GM23248 (cell line): ENCODE measurements around the gene TWIST2. TPM values are rescaled to one million over a fixed set of nuclear protein-coding genes. Genes with fewer than 3 reads are reported as not detected.

ENCODE experiments used
- DNase-seq: peaks from one replicate; pipeline ENCODE4 v3.0.0-alpha.2; 2015
- H2AFZ ChIP-seq: fragments of 200-600 bp; sonication (generic); 2 replicates; pipeline ENCODE4 v1.6.1; 2016; ENCODE audit warnings: antibody characterized with exemption
- H3F3A ChIP-seq: fragments of 200-600 bp; sonication (generic); 2 replicates; pipeline ENCODE4 v1.6.1; 2016; ENCODE audit warnings: mild to moderate bottlenecking, antibody characterized with exemption, mixed run types; ENCODE audit not compliant: insufficient read depth
- H3K27ac ChIP-seq: fragments of 200-600 bp; sonication (generic); 2 replicates; pipeline ENCODE4 v1.5.1; 2016; ENCODE audit warnings: mild to moderate bottlenecking
- H3K27me3 ChIP-seq: fragments of 200-600 bp; sonication (generic); replicated peaks from 2 replicates; pipeline ENCODE4 v1.6.1; 2016; ENCODE audit warnings: mild to moderate bottlenecking; ENCODE audit not compliant: insufficient read depth
- H3K36me3 ChIP-seq: fragments of 200-600 bp; sonication (generic); 2 replicates; pipeline ENCODE4 v1.6.1; 2016; ENCODE audit warnings: low read depth, mild to moderate bottlenecking
- H3K4me1 ChIP-seq: fragments of 200-600 bp; sonication (generic); 2 replicates; pipeline ENCODE4 v1.6.1; 2016; ENCODE audit warnings: mild to moderate bottlenecking; ENCODE audit not compliant: insufficient read depth
- H3K4me2 ChIP-seq: fragments of 200-600 bp; sonication (generic); one replicate; pipeline ENCODE4 v1.6.1; 2016; ENCODE audit warnings: mild to moderate bottlenecking; ENCODE audit not compliant: unreplicated experiment
- H3K4me3 ChIP-seq: fragments of 200-600 bp; sonication (generic); 2 replicates; pipeline ENCODE4 v1.5.1; 2016; ENCODE audit warnings: mild to moderate bottlenecking
- H3K79me2 ChIP-seq: fragments of 200-600 bp; sonication (generic); 2 replicates; pipeline ENCODE4 v1.6.1; 2016; ENCODE audit warnings: mild to moderate bottlenecking; ENCODE audit not compliant: insufficient read depth
- H3K9ac ChIP-seq: fragments of 200-600 bp; sonication (generic); 2 replicates; pipeline ENCODE4 v1.6.1; 2016; ENCODE audit warnings: mild to moderate bottlenecking
- H3K9me2 ChIP-seq: fragments of 200-600 bp; sonication (generic); 2 replicates; pipeline ENCODE4 v1.6.1; 2016; ENCODE audit warnings: mixed run types, mild to moderate bottlenecking, moderate library complexity; ENCODE audit not compliant: insufficient read depth
- H3K9me3 ChIP-seq: fragments of 200-600 bp; sonication (generic); one replicate; pipeline ENCODE4 v1.6.1; 2017; ENCODE audit warnings: low read depth
- H4K20me1 ChIP-seq: fragments of 200-600 bp; sonication (generic); 2 replicates; pipeline ENCODE4 v1.6.0; 2016; ENCODE audit not compliant: insufficient read depth
- EZH2 ChIP-seq: fragments of 200-600 bp; sonication (generic); IDR thresholded peaks from 2 replicates; pipeline ENCODE4 v1.6.1; 2018; ENCODE audit warnings: antibody characterized with exemption, mild to moderate bottlenecking; ENCODE audit not compliant: insufficient read depth, poor library complexity, severe bottlenecking
- EZH2phosphoT487 ChIP-seq: fragments of 200-600 bp; sonication (generic); IDR thresholded peaks from 2 replicates; pipeline ENCODE4 v1.6.1; 2018; ENCODE audit warnings: antibody characterized with exemption, moderate library complexity, mild to moderate bottlenecking, low read depth; ENCODE audit not compliant: insufficient read depth
- WGBS, 2 experiments: methylation state at CpG; one replicate each; pipeline ENCODE4 v1.1.6; 2015 to 2017; ENCODE audit warnings: low lambda C conversion rate in 2 of 2, low coverage in 1 of 2; ENCODE audit errors: missing lambda C conversion rate in 2 of 2; 5-methylcytosine and 5-hydroxymethylcytosine counted together
- in situ Hi-C: fragments of 300-500 bp; cut with MboI; formaldehyde crosslinking; loops from 2 replicates; pipeline ENCODE4 v1.15.0; 2020
- polyA plus RNA-seq: library from polyadenylated mRNA; unstranded; fragments of >200 nt; fragmentation: Nextera tagmentation; extraction: Ambion mirVana; gene quantifications from 2 replicates; pipeline ENCODE4 v1.2.1, GENCODE V29; 2016
- total RNA-seq: library from RNA; depleted of rRNA; stranded (reverse); fragments of >200 nt; shearing (Covaris generic); gene quantifications from 2 replicates; pipeline ENCODE4 v1.2.3, GENCODE V29; 2014

TWIST2 gene
- total and polyA plus RNA-seq, 2 experiments from 2014 or later = 248 to 544 TPM

DNA sequence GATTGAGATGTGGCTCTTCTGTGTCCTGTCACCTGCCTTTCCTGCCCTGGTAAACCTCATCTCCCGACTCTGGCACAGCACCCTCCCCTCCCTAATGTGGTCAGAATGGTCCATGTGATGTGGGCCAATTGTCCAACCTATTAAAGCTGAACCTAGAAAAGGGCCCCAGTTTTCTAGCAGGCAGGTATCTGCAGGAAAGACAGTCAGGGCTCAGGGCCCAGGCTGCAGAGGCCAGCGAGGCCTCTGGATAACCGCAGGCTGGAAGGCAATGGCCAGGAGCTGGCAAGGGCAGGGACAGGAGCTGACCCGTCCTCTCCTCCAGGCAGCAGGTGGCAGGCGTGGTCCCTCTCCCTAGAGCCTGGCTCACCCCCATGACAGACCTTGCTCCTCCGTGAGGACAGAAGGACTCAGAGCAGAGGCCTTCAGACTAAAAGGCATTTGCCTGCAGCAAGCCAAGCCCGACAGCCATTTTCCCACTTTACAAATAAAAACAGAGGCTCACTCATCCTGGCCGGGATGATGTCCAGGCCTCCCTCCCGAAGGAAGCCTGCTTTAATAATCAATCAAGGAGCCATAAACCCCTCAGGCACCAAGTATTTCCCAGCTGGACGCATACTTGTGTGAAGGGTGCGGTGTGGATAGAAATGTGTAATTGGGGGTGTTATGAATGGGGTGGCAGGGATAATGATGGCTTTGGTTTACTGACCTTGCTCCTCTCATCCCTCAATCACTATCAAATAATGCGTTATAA lies 107.1 kb downstream of the TWIST2 start:
- H3K9me3 ChIP-seq = no peaks in the 10 kb centered on the region
- no peak overlapping the region for H3K4me3 ChIP-seq
- no peaks in the 10 kb centered on the region for H3K79me2 ChIP-seq
- no peaks in the 10 kb centered on the region for H4K20me1 ChIP-seq
- H3K4me1 ChIP-seq = peaks cover 25% of the 10 kb centered on the region
- H3K4me2 ChIP-seq = peak overlapping the region; percentile 51
- H3K9me2 ChIP-seq = no peaks in the 10 kb centered on the region
- H3K27me3 ChIP-seq = no peaks in the 10 kb centered on the region
- 77 to 78% methylated on average over 12 of the region's 12 CpGs for WGBS, 2 experiments
- H2AFZ ChIP-seq = no peak overlapping the region
- no peaks in the 10 kb centered on the region for H3K36me3 ChIP-seq
- TF ChIP-seq EZH2 (no peak), EZH2phosphoT487 (no peak)
- H3K9ac ChIP-seq = no peak overlapping the region
- DNase-seq = no peak
- H3F3A ChIP-seq = peaks cover 17% of the 10 kb centered on the region; the same call in 1 of the 2 replicates
- H3K27ac ChIP-seq = no peak overlapping the region
- in situ Hi-C loops = no loop called here

DNA sequence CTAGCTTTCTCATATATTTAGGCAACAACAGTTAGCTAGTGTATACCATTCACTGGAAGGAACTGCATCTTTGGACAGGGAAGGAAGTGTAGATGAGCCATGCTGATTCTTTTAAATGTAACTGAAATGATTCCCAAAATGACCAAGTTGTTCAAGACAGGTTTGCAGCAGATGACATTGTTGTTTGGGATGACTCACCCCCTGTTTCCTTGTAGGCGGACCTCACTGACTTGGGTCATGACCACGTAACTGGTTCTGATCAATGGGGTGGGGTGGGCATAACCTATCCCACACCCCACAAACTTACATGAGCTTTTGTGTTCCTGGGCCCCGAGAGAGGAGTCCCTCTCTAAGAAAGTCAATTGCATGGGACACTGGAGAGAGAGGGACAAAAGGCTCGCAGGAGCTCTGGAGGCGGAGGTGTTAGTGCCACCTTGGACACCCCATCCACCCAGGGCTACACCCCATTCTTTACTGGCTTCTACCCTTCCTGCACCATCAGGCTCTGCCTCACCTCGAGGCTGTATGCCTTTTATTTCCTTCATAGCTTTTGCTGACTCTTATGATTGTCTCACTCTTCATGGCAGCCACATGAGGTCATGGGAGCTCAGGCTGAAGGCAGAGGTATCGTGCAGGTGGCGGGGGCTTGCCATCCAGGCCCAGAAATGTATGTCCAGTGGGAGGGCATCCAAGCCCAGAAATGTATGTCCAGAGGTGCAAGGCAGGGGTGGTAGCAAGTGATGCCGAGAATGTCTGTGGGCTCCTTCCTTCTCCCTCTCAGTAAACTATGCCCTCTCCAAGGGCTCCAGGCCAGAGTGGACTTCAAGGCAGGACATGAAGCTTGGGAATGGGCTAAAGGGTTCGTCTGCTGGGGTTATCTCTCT lies 108.0 kb downstream of the TWIST2 start:
- TF ChIP-seq EZH2phosphoT487 (no peak), EZH2 (no peak)
- in situ Hi-C loops = no loop called here
- WGBS, 2 experiments = 64 to 73% methylated on average over 10 of the region's 10 CpGs

DNA sequence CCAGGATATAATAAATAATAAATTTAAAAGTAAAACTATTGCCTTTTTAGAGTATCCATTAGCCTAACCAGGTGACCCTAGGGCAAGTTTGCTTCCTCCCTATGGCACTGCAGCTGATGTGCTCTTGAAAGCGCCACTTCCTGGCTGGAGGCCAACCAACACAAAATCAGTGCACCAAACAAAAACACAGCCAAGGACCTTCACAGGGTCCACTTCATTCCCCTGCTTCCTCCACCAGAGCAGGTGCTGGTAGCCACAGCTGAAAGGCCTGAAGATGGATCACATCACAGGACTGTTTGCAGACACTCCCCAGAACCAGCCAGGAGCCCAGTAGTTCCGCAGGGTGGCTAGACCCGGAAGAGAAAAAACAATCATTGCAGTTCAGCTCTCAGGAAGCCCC lies 108.8 kb downstream of the TWIST2 start:
- Histone ChIP-seq H3K9me2 (no peaks in the 10 kb centered on the region), H3K4me2 (no peak overlapping the region), H3K4me3 (no peak overlapping the region), H2AFZ (no peak overlapping the region), H3K9me3 (no peaks in the 10 kb centered on the region), H3K9ac (no peak overlapping the region), H3K27me3 (no peaks in the 10 kb centered on the region), H3K36me3 (no peaks in the 10 kb centered on the region), H3F3A (peaks cover 16% of the 10 kb centered on the region; the same call in 1 of the 2 replicates), H3K4me1 (peaks cover 25% of the 10 kb centered on the region), H4K20me1 (no peaks in the 10 kb centered on the region), H3K79me2 (no peaks in the 10 kb centered on the region), H3K27ac (no peak overlapping the region)
- 96% methylated on average over 3 of the region's 3 CpGs for WGBS, 2 experiments
- no peak for TF ChIP-seq EZH2
- no peak for TF ChIP-seq EZH2phosphoT487
- no peak for DNase-seq
- in situ Hi-C loops = no loop called here

More for the DNA sequence above, 108.0 kb downstream of the TWIST2 start:
- no peak overlapping the region for H3K27ac ChIP-seq
- no peaks in the 10 kb centered on the region for H3K9me3 ChIP-seq
- no peaks in the 10 kb centered on the region for H3K36me3 ChIP-seq
- peak overlapping the region; percentile 51 for H3K4me2 ChIP-seq
- no peaks in the 10 kb centered on the region for H3K27me3 ChIP-seq
- H3K9me2 ChIP-seq = no peaks in the 10 kb centered on the region
- H4K20me1 ChIP-seq = no peaks in the 10 kb centered on the region
- H3K9ac ChIP-seq = no peak overlapping the region
- H3F3A ChIP-seq = peaks cover 17% of the 10 kb centered on the region; the same call in 1 of the 2 replicates
- peaks cover 25% of the 10 kb centered on the region for H3K4me1 ChIP-seq
- H3K4me3 ChIP-seq = no peak overlapping the region
- H2AFZ ChIP-seq = no peak overlapping the region
- peak; percentile 76 for DNase-seq
- H3K79me2 ChIP-seq = no peaks in the 10 kb centered on the region
